Body of pancreas (tissue), 4 donors: ENCODE data around the gene ERBB4. TPM values are rescaled to one million over a fixed set of nuclear protein-coding genes. Genes with fewer than 3 reads are reported as not detected.

Source experiments
- ATAC-seq: fragments of 150-250 bp; one replicate; pipeline ENCODE4 v1.9.1; 2016
- DNase-seq, 4 donors: peaks; one replicate each; pipeline ENCODE4 v3.0.0-alpha.2; 2019
- H3K27ac ChIP-seq, 4 donors: fragments of 200-600 bp; sonication (generic); 1 replicate in 3 of 4; 2 replicates in 1 of 4; pipeline versions ENCODE4 v1.5.1 to v1.6.1; 2016 to 2019; ENCODE audit warnings: mild to moderate bottlenecking in 1 of 4, mixed read lengths in 1 of 4, moderate library complexity in 1 of 4
- H3K27me3 ChIP-seq, 2 donors: fragments of 200-600 bp; sonication (generic); one replicate each; pipeline ENCODE4 v1.6.0; 2016; ENCODE audit warnings: mild to moderate bottlenecking in 1 of 2
- H3K36me3 ChIP-seq, 2 donors: fragments of 200-600 bp; sonication (generic); replicated peaks in 1 of 2; 2 replicates each; pipeline ENCODE4 v1.5.1; 2016; ENCODE audit warnings: low read depth in 2 of 2; ENCODE audit not compliant: insufficient read depth in 1 of 2
- H3K4me1 ChIP-seq: fragments of 200-600 bp; sonication (generic); one replicate; pipeline ENCODE4 v1.6.0; 2016
- H3K4me3 ChIP-seq, 2 donors: fragments of 200-600 bp; sonication (generic); 1 replicate in 1 of 2; 2 replicates in 1 of 2; pipeline ENCODE4 v1.5.1; 2016 to 2019
- H3K9me3 ChIP-seq, 3 donors: fragments of 200-600 bp; sonication (generic); 1 replicate in 2 of 3; 2 replicates in 1 of 3; pipeline ENCODE4 v1.5.1; 2016
- CTCF ChIP-seq, 7 experiments: fragments of 450-650 bp in 4 of 7; fragments of 200-600 bp in 3 of 7; sonication (generic) in 3 of 7; IDR thresholded peaks; one replicate each; pipeline ENCODE4 v1.5.1; 2016 to 2019; ENCODE audit warnings: antibody characterized with exemption in 7 of 7
- POLR2A ChIP-seq, 3 donors: fragments of 450-650 bp; IDR thresholded peaks; one replicate each; pipeline ENCODE4 v1.6.1; 2016; ENCODE audit warnings: antibody characterized with exemption in 3 of 3, mild to moderate bottlenecking in 2 of 3
- WGBS, 2 donors: methylation state at CpG; one replicate each; pipeline ENCODE4 v1.1.5; 2017; 5-methylcytosine and 5-hydroxymethylcytosine counted together
- intact Hi-C: fragments of 100-400 bp; cut with DNase I; formaldehyde crosslinking; loops from one replicate; pipeline ENCODE4 v1.15.1; 2023
- total RNA-seq, 2 donors: library from RNA; depleted of rRNA; stranded (reverse); fragments of >200 nt; gene quantifications; one replicate each; pipeline ENCODE4 v1.1.0, GENCODE V29; 2016

Gene ERBB4
- total RNA-seq, 2 donors from 2014 or later, result 1.6 to 4.4 TPM

- TF ChIP-seq POLR2A (IDR thresholded peaks at IDR 0.05), result no peak
- TF ChIP-seq CTCF (IDR thresholded peaks at IDR 0.05), result no peak
- DNase-seq (no peak), ATAC-seq (no peak)
- Histone ChIP-seq H3K4me1 (no peaks in the 10 kb centered on the region), H3K4me3 (no peak overlapping the region), H3K27ac (no peak overlapping the region), H3K36me3 (no peaks in the 10 kb centered on the region), H3K9me3 (no peaks in the 10 kb centered on the region), H3K27me3 (no peaks in the 10 kb centered on the region)
- intact Hi-C loops, result no loop called here
- 57 to 63% methylated on average over 4 of the region's 4 CpGs for WGBS, 2 donors
Observed at GRCh38 chr2:211367293-211367692, 1171.3 kb downstream of the ERBB4 start.

GRCh38 chr2:211364911-211365310, 1173.7 kb downstream of the ERBB4 start:
- ATAC-seq (no peak), DNase-seq (no peak)
- TF ChIP-seq CTCF (IDR thresholded peaks at IDR 0.05) (no peak), POLR2A (IDR thresholded peaks at IDR 0.05) (no peak)
- Histone ChIP-seq H3K27me3 (no peaks in the 10 kb centered on the region), H3K4me3 (no peak overlapping the region), H3K36me3 (no peaks in the 10 kb centered on the region), H3K27ac (no peak overlapping the region), H3K4me1 (no peaks in the 10 kb centered on the region), H3K9me3 (no peaks in the 10 kb centered on the region)
- WGBS, 2 donors, result 41 to 55% methylated on average over 1 of the region's 1 CpG
- intact Hi-C loops, result no loop called here

GRCh38 chr2:211361383-211361782, 1177.2 kb downstream of the ERBB4 start:
- H3K9me3 ChIP-seq, result no peaks in the 10 kb centered on the region
- WGBS, 2 donors, result 16 to 19% methylated on average over 1 of the region's 1 CpG
- intact Hi-C loops, result no loop called here
- no peak for TF ChIP-seq CTCF (IDR thresholded peaks at IDR 0.05)
- no peak for TF ChIP-seq POLR2A (IDR thresholded peaks at IDR 0.05)
- no peaks in the 10 kb centered on the region for H3K27me3 ChIP-seq
- H3K36me3 ChIP-seq, result no peaks in the 10 kb centered on the region
- no peak overlapping the region for H3K27ac ChIP-seq
- no peak overlapping the region for H3K4me3 ChIP-seq
- no peaks in the 10 kb centered on the region for H3K4me1 ChIP-seq
- DNase-seq (no peak), ATAC-seq (no peak)

- Histone ChIP-seq H3K27me3 (no peaks in the 10 kb centered on the region), H3K36me3 (no peaks in the 10 kb centered on the region), H3K4me3 (no peak overlapping the region), H3K27ac (no peak overlapping the region), H3K9me3 (no peaks in the 10 kb centered on the region), H3K4me1 (no peaks in the 10 kb centered on the region)
- intact Hi-C loops, result no loop called here
- ATAC-seq, result no peak
- no peak for DNase-seq
- no peak for TF ChIP-seq CTCF (IDR thresholded peaks at IDR 0.05)
- TF ChIP-seq POLR2A (IDR thresholded peaks at IDR 0.05), result no peak
Observed at GRCh38 chr2:211359347-211359746, 1179.3 kb downstream of the ERBB4 start.

GRCh38 chr2:211358504-211358903, 1180.1 kb downstream of the ERBB4 start:
- WGBS, 2 donors, result 54 to 60% methylated on average over 3 of the region's 3 CpGs
- H3K4me3 ChIP-seq, result no peak overlapping the region
- H3K36me3 ChIP-seq, result no peaks in the 10 kb centered on the region
- H3K9me3 ChIP-seq, result no peaks in the 10 kb centered on the region
- H3K27ac ChIP-seq, result no peak overlapping the region
- H3K27me3 ChIP-seq, result no peaks in the 10 kb centered on the region
- H3K4me1 ChIP-seq, result no peaks in the 10 kb centered on the region
- TF ChIP-seq POLR2A (IDR thresholded peaks at IDR 0.05) (no peak), CTCF (IDR thresholded peaks at IDR 0.05) (no peak)
- intact Hi-C loops, result no loop called here
- DNase-seq (no peak), ATAC-seq (no peak)
